Ramos (cell line): ENCODE measurements around the gene HPS5.
"Not testable (repeated sequence)": the region's sequence is repeated elsewhere in the genome, so short reads cannot be mapped to it uniquely, and the experiment has no call there.

Source experiments
- in situ Hi-C: fragments of 300-500 bp; cut with MboI; formaldehyde crosslinking; loops from one replicate; pipeline ENCODE4 v1.14.3; 2022; ENCODE audit warnings: low sequenced_read_pairs; ENCODE audit not compliant: unreplicated experiment

The HPS5 gene, protein sequence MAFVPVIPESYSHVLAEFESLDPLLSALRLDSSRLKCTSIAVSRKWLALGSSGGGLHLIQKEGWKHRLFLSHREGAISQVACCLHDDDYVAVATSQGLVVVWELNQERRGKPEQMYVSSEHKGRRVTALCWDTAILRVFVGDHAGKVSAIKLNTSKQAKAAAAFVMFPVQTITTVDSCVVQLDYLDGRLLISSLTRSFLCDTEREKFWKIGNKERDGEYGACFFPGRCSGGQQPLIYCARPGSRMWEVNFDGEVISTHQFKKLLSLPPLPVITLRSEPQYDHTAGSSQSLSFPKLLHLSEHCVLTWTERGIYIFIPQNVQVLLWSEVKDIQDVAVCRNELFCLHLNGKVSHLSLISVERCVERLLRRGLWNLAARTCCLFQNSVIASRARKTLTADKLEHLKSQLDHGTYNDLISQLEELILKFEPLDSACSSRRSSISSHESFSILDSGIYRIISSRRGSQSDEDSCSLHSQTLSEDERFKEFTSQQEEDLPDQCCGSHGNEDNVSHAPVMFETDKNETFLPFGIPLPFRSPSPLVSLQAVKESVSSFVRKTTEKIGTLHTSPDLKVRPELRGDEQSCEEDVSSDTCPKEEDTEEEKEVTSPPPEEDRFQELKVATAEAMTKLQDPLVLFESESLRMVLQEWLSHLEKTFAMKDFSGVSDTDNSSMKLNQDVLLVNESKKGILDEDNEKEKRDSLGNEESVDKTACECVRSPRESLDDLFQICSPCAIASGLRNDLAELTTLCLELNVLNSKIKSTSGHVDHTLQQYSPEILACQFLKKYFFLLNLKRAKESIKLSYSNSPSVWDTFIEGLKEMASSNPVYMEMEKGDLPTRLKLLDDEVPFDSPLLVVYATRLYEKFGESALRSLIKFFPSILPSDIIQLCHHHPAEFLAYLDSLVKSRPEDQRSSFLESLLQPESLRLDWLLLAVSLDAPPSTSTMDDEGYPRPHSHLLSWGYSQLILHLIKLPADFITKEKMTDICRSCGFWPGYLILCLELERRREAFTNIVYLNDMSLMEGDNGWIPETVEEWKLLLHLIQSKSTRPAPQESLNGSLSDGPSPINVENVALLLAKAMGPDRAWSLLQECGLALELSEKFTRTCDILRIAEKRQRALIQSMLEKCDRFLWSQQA

DNA sequence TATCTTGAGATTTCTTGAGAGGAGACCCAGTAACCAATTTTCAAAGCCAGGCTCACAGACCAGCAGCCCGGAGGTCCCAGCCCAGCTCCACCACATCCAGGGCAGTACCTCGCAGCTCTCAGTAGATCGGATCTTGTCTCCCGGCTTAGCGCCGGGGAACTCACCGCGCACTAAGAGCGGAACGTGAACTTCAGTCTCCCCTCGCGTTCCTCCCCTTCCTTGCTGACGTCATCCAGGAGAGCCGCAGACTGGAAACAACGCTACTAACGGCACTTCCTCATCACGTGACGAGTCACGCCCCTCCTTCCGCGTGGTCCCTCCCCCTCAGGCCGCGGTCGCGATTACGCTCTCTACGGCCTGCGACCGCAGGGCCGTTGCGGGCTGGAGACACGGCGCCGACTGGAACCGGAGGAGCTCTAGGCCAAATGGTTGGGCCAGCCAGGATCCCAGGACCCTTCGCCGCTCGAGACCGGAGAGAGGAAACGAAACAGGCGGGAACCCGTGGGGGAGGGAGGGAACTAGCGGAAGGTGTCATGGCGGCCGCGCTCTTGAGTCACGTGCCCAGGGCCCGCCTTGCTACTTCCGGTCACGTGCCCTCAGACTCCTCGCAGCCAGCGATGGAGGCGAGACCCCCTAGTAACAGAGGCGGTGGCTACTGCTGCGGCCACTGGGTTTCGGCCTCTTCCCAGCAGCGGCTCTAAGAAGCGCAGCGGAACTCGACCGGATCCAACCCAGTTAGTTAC lies at the start of gene HPS5, which contains the start of gene GTF2H1:
Gene HPS5 (minus strand): TSS at position 172 of the 743 bp plus-strand sequence. CDS start 4,282 bp downstream, outside the sequence.
Gene GTF2H1 (plus strand): TSS at position 599 of the 743 bp plus-strand sequence. CDS start 10,508 bp downstream, outside the sequence.
- in situ Hi-C loops, result no loop called here

DNA sequence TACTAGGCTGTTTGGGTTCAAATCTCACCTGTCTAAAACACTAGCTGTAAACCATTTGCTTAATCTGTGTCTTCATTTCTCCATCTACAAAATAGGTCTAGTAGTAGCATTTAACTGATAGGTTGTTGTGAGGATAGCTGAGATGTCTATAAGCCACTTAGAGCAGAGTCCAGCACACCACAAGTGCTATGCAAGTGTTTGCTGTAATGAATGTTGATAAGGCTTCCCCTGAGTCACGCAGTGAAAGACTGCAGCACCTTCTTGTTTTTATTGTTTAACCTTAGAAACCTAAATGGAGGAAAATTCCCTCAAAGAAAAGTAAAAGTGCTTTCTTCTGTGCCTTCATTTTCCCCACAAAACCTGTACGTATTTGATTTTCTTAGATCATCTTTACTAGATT lies 49.3 kb upstream of the HPS5 start:
- in situ Hi-C loops, result no loop called here

DNA sequence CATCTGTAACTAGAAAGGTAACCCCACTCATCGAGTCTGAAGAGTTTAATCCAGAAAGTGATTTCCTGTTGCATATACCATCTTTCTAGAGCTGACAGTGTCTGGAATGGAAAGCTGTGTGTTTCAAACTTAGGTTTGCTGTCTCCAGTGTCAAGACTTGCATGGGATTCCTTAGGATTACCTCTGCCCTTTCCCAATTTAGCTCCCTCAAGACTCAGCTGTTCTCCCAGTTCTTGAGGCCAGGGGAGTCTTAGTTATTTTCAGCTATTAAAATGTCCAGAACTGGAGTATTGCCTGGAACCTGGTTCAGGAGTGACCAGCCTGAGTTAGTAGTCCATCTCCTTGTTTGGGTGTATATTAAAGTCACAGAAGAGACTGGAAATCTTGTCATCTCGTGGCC lies 47.5 kb upstream of the HPS5 start:
- in situ Hi-C loops, result no loop called here

DNA sequence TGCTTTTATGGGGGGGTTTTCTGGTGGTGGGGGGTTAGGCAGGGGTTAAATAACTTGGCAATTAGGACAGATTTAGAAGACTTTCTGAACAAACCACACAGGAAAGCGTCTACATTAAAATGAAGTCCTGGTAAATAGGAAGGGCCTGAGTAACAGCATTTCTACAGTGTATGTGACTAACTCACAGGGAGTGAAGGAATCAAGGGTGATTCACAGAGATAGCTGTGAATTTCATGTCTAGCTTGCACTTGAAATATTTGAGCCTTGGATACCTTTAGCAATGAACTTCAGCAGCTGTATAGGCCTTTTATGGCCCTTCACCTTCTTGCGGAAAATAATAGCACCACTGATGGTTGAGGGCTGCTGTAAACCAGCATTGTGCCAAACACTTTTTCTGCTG lies 46.3 kb upstream of the HPS5 start:
- in situ Hi-C loops, result no loop called here

DNA sequence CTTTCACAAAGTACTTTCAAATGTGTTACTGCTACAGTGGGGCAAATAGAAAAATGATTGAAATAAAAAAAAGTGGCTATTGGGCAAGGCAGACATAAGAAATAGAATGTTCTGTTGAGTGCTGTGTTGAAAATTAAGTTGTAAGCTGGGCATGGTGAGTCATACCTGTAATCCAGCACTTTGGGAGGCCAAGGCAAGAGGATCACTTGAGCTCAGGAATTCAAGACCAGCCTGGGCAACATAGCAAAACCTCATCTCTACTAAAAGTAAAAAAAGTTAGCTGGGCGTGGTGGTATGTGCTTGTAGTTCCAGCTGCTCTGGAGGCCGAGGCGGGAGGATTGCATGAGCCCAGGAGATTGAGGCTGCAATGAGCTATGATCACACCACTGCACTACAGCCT lies 45.5 kb upstream of the HPS5 start:
- in situ Hi-C loops, result no loop called here

DNA sequence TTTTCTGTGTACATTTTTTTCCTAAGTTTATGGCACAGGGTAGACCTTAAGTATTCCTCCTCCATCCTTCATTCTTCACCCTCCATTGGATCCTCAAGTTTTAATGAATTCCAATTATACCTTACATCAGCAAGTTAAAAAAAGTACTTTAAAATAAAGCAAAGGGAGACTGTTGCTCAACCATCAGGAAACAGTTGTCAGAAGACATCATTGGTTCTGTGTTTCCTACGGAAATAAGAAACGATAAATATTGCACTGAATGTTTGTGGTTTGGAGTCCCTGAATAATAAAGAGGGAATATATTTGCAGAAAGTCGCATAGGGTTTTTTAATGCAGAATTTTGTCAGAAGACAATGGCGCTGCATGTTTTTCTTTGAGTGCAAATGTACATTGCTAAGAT lies 44.3 kb upstream of the HPS5 start:
- in situ Hi-C loops, result no loop called here

DNA sequence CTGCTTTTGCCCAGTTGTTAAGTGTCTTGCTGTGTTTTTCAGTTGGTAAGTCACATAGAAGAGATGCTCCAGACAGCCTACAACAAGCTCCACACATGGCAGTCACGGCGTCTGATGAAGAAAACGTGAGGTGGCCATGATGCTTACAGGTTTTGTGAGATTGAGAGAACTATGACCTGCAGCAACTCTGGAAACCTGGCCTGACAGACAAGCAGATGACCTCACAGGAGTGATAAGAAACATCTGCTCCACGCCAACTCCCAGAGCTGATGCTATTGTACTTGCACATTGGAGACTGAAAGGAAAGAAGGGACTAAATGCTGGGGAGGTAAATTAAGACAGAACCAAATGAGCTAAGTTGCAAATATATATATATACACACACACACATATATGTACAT lies 43.8 kb upstream of the HPS5 start:
- in situ Hi-C loops, result no loop called here

DNA sequence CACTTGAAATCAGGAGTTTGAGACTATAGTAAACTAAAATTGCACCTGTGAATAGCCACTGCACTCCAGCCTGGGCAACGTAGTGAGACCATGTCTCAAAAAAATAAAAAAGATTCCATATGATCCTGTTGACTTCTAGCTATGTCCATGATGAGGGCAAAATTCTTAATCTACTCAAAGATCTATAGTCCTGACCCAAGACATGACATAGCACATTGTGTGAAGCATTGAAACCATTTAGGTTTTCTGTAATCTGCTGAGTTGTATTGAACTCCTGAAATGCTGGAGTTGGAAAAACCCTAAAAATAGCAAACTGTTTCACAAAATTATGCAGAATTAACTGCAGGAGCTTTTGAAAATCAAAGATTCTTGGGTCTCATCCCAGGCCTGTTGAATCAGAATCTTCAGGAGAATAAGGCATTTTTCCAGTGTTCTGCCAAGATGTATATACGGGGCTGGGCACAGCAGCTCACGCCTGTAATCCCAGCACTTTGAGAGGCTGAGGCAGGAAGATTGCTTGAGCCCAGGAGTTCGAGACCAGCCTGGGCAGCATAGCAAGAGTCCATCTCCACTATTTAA lies 42.6 kb upstream of the HPS5 start:
- in situ Hi-C loops, result no loop called here

DNA sequence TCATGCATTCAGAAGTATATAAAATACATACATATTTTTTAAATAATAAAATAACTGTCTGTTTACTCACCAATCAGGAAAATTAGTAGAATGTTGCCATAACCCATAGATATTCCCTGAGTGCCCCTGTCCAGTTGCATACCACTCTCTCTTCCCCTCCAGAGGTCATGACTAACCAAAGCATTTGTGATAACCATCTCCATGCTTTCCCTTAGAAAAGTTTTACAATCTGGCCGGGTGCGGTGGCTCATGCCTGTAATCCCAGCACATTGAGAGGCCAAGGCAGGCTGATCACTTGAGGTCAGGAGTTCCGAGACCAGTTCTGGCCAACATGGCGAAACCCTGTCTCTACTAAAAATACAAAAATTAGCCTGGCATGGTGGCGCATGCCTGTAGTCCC lies 39.2 kb upstream of the HPS5 start:
- in situ Hi-C loops, result no loop called here

DNA sequence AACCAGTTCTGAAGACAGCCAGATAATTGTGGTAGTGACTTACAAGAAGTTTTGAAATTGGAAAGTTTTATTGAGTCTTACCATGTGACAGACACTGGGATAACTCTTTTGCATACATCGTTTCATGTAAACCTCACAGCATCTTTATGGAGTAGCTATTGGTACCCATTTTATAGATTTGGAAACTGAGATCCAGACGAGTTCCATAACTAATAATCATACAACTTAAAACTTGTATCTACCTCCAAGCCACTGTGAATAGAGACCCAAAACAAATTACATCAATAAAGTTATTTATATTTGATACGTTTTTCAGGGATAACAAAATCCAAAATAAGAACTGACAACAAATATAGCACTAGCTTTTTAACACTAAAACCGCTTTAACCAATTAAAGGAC lies 36.7 kb upstream of the HPS5 start:
- in situ Hi-C loops, result no loop called here

DNA sequence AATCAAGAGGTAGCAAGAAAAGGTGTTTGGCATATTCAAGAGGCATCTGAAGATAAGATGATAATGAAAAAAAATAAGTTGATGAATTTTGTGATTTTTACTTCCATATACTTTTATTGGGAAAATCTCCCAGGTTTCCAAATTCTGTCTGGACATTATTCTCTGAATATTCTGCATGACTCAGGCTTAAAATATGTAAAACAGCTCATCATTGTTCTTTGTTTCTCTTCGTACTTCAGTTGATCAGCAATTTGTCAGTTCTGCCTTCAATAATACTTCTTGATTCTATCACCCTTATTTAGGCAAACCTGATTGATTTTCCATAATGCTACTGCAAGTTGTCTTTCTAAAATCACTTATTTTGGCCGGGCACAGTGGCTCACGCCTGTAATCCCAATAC lies 30.6 kb upstream of the HPS5 start:
- in situ Hi-C loops, result no loop called here

DNA sequence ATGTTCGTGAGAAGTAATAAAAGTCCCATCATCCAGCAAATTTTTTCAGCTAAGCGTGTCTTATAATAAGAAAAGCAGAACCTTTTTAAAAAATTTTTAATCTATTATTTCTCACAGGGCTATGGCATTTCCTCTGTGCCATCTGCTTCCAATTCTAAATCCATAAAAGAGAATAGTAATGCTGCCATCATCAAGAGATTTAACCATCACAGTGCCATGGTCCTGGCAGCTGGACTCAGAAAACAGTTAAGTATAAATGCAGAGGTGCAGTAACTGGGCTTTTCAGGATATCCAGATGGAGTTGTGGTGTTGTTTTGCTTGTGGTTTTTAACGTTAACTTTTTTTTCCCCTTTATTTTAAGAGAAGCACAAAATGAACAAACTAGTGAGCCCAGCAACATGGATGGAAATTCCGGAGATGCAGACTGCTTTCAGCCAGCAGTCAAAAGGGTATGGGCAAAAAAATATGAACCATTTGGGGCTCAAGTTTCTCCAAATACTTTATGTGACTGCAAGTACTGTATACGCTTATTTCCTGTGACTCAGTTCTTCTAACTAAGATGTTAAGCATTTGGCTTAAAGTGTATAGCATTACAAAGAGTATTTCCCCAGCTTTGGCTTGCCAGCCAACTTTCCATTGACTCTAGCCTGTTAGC lies 25.7 kb upstream of the HPS5 start:
- in situ Hi-C loops, result no loop called here

DNA sequence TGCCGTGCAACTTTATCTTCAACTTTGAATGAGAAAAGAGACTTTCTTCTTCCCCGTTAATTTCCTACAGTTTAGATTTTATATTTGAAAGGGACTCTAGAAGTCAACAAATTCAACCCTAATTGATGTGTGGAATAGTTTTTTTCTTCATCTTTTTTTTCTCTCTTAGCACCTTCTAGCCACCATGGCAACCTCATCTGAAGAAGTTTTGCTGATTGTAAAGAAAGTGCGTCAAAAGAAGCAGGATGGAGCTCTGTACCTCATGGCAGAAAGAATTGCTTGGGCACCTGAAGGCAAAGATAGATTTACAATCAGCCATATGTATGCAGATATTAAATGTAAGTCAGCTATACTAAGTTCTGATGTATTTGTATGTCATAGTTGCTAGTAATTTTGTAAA lies 11.0 kb upstream of the HPS5 start:
- in situ Hi-C loops, result no loop called here

DNA sequence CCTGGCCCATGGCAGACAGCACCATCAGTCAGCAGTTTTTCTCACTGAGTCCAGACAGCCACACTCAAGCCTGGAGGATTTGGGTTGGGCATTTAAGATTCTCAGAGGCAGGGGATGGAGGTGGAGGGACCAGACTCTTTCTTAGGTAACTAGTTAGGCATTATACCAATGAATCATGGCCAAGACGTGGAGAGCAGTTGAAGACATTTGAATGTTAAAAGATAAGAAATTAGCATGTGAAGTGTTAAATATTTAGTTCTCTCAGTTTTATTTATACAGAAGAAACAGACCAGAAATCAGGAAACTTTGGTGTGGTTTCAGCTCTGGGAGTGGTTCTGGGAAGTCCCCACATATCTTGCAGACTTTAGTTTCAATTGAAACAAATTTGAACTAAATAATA lies 10.4 kb upstream of the HPS5 start:
- in situ Hi-C loops, result no loop called here

DNA sequence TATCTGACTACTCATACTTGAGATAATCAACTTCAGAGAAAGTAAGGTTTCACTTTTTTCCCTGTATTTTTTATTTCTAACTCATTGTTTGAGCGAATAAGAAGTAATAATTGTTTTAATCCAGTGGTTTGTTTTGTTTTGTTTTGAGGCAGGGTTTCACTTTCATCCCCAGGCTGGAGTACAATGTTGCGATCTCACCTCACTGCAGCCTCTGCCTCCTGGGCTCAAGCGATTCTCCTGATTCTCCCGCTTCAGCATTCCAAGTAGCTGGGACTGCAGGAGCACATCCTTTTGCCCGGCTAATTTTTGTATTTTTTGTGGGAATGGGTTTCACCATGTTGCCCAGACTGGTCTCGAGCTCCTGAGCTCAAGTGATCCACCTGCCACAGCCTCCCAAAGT lies 9.0 kb upstream of the HPS5 start:
- in situ Hi-C loops, result no loop called here

DNA sequence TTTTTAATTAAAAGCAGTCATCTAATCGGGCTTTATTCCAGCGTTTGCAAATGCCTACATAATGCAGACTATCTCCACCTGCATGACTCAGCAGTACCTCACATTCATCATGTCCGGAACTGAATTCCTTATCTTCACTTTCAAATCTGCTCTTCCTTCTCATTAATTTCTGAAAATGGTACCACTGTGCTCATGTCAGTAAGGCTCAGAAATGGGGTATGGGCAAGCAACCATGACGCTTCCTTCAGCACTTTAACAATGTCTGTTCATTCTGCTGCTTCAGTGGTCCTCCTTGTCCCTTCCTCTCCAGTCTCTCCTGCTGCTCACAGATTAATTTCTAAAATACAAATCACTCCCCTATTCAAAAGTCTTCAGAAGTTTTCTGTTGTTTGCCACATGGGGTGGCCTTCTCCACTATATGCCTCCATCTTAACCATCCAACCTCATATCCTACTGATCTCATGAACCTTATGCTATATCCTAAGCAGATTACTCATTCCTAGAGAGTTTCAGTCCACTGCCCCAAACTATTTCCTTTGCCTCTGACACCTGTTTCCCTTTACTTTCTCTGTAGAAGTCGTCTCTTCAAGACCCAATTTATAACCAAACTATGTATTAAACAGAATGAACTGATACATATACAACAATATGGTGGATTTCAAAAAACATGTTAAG lies 7.4 kb upstream of the HPS5 start:
- in situ Hi-C loops, result no loop called here

DNA sequence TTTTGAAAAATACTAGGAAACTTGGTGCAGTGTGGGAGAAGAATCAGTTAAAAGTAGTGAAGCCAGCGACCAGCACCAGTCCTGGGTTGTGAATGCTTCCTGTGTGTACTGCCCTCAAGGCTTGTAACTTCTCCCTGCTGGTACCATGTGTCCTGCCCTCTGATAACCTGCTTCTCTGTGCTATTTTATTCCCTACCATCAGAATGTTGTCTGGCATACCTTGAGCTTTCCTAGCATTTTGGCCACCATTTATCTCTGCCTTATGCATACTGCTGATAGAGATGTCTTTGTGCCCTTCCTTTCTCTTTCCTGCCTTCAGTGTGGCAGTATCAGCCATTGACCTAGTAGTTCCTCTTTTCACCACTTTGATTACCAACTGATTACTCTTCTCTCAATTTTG lies 2.4 kb upstream of the HPS5 start:
- in situ Hi-C loops, result no loop called here

DNA sequence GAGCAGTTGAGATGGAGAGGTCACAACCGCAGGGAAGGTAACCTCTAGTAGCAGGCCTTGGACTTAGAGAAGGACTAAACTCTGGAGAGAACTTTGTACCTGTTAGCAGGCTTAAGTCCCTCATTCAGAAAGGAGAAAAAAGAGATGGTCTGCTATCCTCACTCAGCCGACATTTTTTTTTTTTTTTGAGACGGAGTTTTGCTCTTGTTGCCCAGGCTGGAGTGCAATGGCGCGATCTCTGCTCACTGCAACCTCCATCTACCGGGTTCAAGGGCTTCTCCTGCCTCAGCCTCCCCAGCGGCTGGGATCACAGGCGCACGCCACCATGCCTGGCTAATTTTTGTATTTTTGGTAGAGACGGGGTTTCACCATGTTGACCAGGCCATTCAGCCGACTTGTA lies 1.9 kb upstream of the HPS5 start:
- in situ Hi-C loops, result not testable (repeated sequence)
